Peyer's patch (tissue), 4 donors: ENCODE results near the gene ANKIB1. TPM values are rescaled to one million over a fixed set of nuclear protein-coding genes. Genes with fewer than 3 reads are reported as not detected.

Experiments used
- DNase-seq, 3 donors: peaks; one replicate each; pipeline ENCODE4 v3.0.0-alpha.2; 2017 to 2019
- H3K27ac ChIP-seq, 4 donors: fragments of 200-600 bp; sonication (generic); one replicate each; pipeline ENCODE4 v1.5.1; 2016 to 2019
- H3K27me3 ChIP-seq, 2 donors: fragments of 200-600 bp; sonication (generic); one replicate each; pipeline ENCODE4 v1.5.1; 2019
- H3K36me3 ChIP-seq, 3 donors: fragments of 200-600 bp; sonication (generic); one replicate each; pipeline ENCODE4 v1.5.1; 2016 to 2019
- H3K4me1 ChIP-seq, 4 donors: fragments of 200-600 bp; sonication (generic); one replicate each; pipeline ENCODE4 v1.5.1; 2016 to 2019
- H3K4me3 ChIP-seq, 4 donors: fragments of 200-600 bp; sonication (generic); 1 replicate in 3 of 4; 2 replicates in 1 of 4; pipeline ENCODE4 v1.5.1; 2016 to 2019; ENCODE audit warnings: mild to moderate bottlenecking in 1 of 4
- H3K9me3 ChIP-seq, 4 donors: fragments of 200-600 bp; sonication (generic); one replicate each; pipeline ENCODE4 v1.5.1; 2016 to 2019; ENCODE audit warnings: mild to moderate bottlenecking in 1 of 4
- POLR2A ChIP-seq, 2 donors: fragments of 450-650 bp; IDR thresholded peaks; one replicate each; pipeline ENCODE4 v1.5.1; 2017; ENCODE audit warnings: antibody characterized with exemption in 2 of 2, mild to moderate bottlenecking in 2 of 2, moderate library complexity in 2 of 2
- total RNA-seq, 4 donors: library from RNA; depleted of rRNA; stranded (reverse); fragments of >200 nt; gene quantifications; one replicate each; pipeline ENCODE4 v1.1.0, GENCODE V29; 2016
- TF ChIP-seq, protein P1 (sequence below), 6 experiments: fragments of 450-650 bp in 4 of 6; fragments of 200-600 bp in 2 of 6; sonication (generic) in 1 of 6; IDR thresholded peaks; one replicate each; pipeline ENCODE4 v1.5.1; 2017 to 2019; ENCODE audit warnings: antibody characterized with exemption in 6 of 6, mild to moderate bottlenecking in 3 of 6, moderate library complexity in 1 of 6

Gene ANKIB1
- total RNA-seq, 4 donors from 2014 or later: 37.8 to 82.5 (median 47.1) TPM

DNA sequence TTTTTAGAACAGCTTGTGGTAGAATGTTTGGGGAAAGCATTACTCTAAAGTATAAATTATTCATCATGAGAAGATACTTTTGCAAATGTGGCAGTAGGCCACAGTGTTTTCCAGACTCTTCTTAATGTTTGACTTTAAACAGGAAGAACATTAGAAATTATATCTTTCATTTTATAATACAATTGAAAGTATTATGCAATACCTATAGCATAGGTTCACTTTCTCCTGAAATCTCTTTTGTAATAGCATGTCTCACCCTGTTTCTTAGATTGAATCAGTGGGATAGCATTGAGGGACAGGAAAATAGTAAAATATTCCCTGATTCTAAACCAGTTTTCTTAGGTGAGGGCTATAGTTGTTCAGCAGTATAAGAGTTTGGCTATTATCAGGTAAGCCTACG is 23.1 kb downstream of the ANKIB1 start:
- Histone ChIP-seq H3K27ac (no peak overlapping the region), H3K4me1 (no peaks in the 10 kb centered on the region), H3K36me3 (no peaks in the 10 kb centered on the region), H3K4me3 (no peak overlapping the region), H3K9me3 (no peaks in the 10 kb centered on the region), H3K27me3 (no peaks in the 10 kb centered on the region)
- no peak for DNase-seq
- no peak for TF ChIP-seq POLR2A (IDR thresholded peaks at IDR 0.05)
- TF ChIP-seq, protein P1, sequence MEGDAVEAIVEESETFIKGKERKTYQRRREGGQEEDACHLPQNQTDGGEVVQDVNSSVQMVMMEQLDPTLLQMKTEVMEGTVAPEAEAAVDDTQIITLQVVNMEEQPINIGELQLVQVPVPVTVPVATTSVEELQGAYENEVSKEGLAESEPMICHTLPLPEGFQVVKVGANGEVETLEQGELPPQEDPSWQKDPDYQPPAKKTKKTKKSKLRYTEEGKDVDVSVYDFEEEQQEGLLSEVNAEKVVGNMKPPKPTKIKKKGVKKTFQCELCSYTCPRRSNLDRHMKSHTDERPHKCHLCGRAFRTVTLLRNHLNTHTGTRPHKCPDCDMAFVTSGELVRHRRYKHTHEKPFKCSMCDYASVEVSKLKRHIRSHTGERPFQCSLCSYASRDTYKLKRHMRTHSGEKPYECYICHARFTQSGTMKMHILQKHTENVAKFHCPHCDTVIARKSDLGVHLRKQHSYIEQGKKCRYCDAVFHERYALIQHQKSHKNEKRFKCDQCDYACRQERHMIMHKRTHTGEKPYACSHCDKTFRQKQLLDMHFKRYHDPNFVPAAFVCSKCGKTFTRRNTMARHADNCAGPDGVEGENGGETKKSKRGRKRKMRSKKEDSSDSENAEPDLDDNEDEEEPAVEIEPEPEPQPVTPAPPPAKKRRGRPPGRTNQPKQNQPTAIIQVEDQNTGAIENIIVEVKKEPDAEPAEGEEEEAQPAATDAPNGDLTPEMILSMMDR (IDR thresholded peaks at IDR 0.05): no peak

DNA sequence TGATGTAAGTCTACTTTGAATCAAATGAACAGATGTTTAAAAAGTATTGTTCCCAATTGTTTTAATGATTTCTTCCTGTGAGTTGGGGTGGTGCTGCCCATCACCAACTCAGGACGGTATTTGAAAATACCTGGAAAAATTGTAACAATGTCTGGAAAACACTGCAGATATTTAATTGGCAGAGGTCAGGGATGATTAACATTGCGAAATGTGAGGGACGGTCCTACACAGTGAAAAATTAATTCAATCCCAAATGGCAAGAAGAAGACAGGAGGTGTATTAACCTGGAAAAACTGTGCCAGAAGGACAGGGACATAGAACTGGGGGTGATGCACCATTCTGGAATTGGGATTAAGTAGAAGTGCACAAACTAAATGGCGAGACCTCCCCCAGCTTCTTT is 29.6 kb downstream of the ANKIB1 start:
- no peak for DNase-seq
- Histone ChIP-seq H3K27ac (no peak overlapping the region), H3K36me3 (no peaks in the 10 kb centered on the region), H3K27me3 (no peaks in the 10 kb centered on the region), H3K4me1 (no peaks in the 10 kb centered on the region), H3K9me3 (no peaks in the 10 kb centered on the region), H3K4me3 (no peak overlapping the region)
- TF ChIP-seq, protein P1 (IDR thresholded peaks at IDR 0.05): no peak
- no peak for TF ChIP-seq POLR2A (IDR thresholded peaks at IDR 0.05)

DNA sequence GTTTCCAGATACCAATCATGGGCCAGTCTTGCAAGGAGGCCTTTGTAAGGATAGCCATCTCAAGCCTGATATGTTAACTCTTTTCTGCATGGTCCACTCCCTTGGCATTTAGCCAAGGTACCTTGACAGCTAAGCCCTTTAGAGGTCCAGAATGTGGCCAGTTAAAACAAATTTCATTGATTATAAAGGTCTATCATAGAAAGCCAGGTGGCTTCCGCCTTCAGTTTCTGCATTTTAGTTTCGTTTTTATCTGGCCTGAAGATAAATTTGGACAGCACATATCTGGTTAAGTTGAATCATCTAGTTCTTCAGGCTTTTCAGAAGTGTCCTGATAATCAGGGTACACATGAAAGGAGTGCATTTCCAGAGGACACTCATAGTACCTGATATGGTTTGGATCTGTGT is 30.7 kb downstream of the ANKIB1 start:
- Histone ChIP-seq H3K4me3 (no peak overlapping the region), H3K27me3 (no peaks in the 10 kb centered on the region), H3K9me3 (no peaks in the 10 kb centered on the region), H3K27ac (no peak overlapping the region), H3K4me1 (no peaks in the 10 kb centered on the region), H3K36me3 (no peaks in the 10 kb centered on the region)
- TF ChIP-seq, protein P1 (IDR thresholded peaks at IDR 0.05): no peak
- TF ChIP-seq POLR2A (IDR thresholded peaks at IDR 0.05): no peak
- DNase-seq: no peak

DNA sequence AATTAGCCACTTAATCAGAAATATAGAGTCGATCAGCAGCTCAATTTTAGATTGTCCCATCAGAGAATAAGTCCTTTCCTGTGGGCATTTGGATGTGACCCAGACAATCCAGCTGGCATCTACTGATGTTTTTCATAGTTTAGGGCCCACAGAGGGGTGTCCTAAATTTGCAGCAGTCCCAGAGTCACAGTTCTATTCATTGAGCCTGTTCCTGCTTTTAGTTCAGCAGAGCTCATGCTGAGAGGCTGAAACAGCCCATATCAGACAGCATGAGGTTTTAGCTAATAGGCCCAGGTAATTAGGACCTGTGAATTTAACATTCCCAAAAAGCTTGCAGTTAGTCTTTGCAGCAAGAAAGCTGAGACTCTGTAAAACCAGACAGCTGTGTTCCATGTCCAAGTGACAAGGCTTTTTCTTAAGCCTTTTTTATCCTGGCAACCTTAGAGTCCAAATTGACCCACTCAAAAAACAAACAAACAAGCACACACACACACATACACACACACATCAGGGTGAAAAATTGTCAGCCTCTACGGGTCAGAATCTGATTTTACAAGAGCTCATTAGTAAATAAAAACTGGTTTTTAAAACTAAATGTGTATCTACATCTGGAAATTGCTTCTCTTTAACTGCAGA is 33.7 kb downstream of the ANKIB1 start:
- H3K27ac ChIP-seq: no peak overlapping the region
- no peaks in the 10 kb centered on the region for H3K36me3 ChIP-seq
- no peaks in the 10 kb centered on the region for H3K4me1 ChIP-seq
- H3K9me3 ChIP-seq: no peaks in the 10 kb centered on the region
- H3K4me3 ChIP-seq: no peak overlapping the region
- TF ChIP-seq, protein P1 (IDR thresholded peaks at IDR 0.05): no peak
- no peak for TF ChIP-seq POLR2A (IDR thresholded peaks at IDR 0.05)
- no peak for DNase-seq
- H3K27me3 ChIP-seq: no peaks in the 10 kb centered on the region

DNA sequence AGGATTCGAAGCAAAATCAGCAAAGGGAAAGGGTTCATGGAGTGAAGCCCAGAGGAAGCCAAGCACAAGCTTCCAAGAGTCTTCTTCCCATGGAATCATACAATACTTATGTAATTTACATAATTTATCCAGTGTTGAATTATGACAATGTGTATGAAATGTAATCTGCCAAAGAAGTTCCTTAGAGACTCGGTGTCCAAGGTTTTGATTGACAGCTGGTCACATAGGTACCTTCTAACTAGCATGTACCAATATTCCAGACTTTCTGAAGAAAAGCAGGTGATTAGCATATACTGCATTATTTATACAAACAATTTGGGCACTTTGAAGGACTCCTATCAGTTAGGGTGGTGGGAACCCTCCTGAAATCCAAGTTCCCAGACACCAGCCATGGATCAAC is 35.3 kb downstream of the ANKIB1 start:
- Histone ChIP-seq H3K27ac (no peak overlapping the region), H3K4me3 (no peak overlapping the region), H3K36me3 (no peaks in the 10 kb centered on the region), H3K9me3 (no peaks in the 10 kb centered on the region), H3K27me3 (no peaks in the 10 kb centered on the region), H3K4me1 (no peaks in the 10 kb centered on the region)
- TF ChIP-seq, protein P1 (IDR thresholded peaks at IDR 0.05): no peak
- TF ChIP-seq POLR2A (IDR thresholded peaks at IDR 0.05): no peak
- DNase-seq: no peak
